IMR-90 (cell line): ENCODE results near the gene CYTH4. TPM values are rescaled to one million over a fixed set of nuclear protein-coding genes. Genes with fewer than 3 reads are reported as not detected.

Experiments
- BHLHE40 ChIP-seq: fragments of 150-350 bp; IDR thresholded peaks from 2 replicates; pipeline ENCODE4 v1.6.1; 2016; ENCODE audit warnings: mild to moderate bottlenecking, low read depth, low read length
- polyA plus RNA-seq, 3 experiments: library from polyadenylated mRNA; depleted of rRNA; stranded (reverse); fragments of >200 nt; gene quantifications; 2 replicates each; pipeline ENCODE4 v1.2.3, GENCODE V29; 2012; ENCODE audit warnings: low replicate concordance in 1 of 3
- total RNA-seq: library from RNA; depleted of rRNA; stranded (reverse); fragments of >200 nt; gene quantifications from 2 replicates; pipeline ENCODE4 v1.2.3, GENCODE V29; 2012; rRNA removed

The CYTH4 gene
- total and polyA plus RNA-seq, 2 of the 4 experiments (the other 2 are of a cell fraction), result 0.36 to 0.55 TPM

- no peak for TF ChIP-seq BHLHE40
Measured at GRCh38 chr22:37363261-37363992, 81.1 kb downstream of the CYTH4 start (continued).

Other genes with a start within 250 kb of the CYTH4 start
- 28.3 and 29.2 TPM in 2 replicates for gene KCTD17, start 230.8 kb upstream of the CYTH4 start, total RNA-seq
- gene KCTD17, start 230.8 kb upstream of the CYTH4 start, polyA plus RNA-seq (2012; rRNA removed), result 37.3 and 37.8 TPM in 2 replicates
- gene TMPRSS6, start 172.8 kb upstream of the CYTH4 start, total RNA-seq, result not detected in 2 replicates
- gene TMPRSS6, start 172.8 kb upstream of the CYTH4 start, polyA plus RNA-seq (2012; rRNA removed), result not detected in 2 replicates
- not detected in 2 replicates for gene IL2RB, start 132.6 kb upstream of the CYTH4 start, total RNA-seq
- gene IL2RB, start 132.6 kb upstream of the CYTH4 start, polyA plus RNA-seq (2012; rRNA removed), result 1.0 and 1.2 TPM in 2 replicates
- 1.1 TPM in 2 replicates for gene C1QTNF6, start 94.3 kb upstream of the CYTH4 start, total RNA-seq
- gene C1QTNF6, start 94.3 kb upstream of the CYTH4 start, polyA plus RNA-seq (2012; rRNA removed), result 10.0 and 10.9 TPM in 2 replicates
- under 0.01 TPM in 2 replicates for gene SSTR3, start 70.0 kb upstream of the CYTH4 start, total RNA-seq
- gene SSTR3, start 70.0 kb upstream of the CYTH4 start, polyA plus RNA-seq (2012; rRNA removed), result 0.07 TPM in 2 replicates
- 10.0 and 11.1 TPM in 2 replicates for gene RAC2, start 38.2 kb upstream of the CYTH4 start, total RNA-seq
- 72.3 and 77.1 TPM in 2 replicates for gene RAC2, start 38.2 kb upstream of the CYTH4 start, polyA plus RNA-seq (2012; rRNA removed)
- gene ELFN2, start 145.0 kb downstream of the CYTH4 start, total RNA-seq, result 0.72 and 0.83 TPM in 2 replicates
- 5.0 and 6.3 TPM in 2 replicates for gene ELFN2, start 145.0 kb downstream of the CYTH4 start, polyA plus RNA-seq (2012; rRNA removed)
- not detected in 2 replicates for gene MFNG, start 203.9 kb downstream of the CYTH4 start, total RNA-seq
- 0.15 and 0.24 TPM in 2 replicates for gene MFNG, start 203.9 kb downstream of the CYTH4 start, polyA plus RNA-seq (2012; rRNA removed)
- gene CARD10, start 236.9 kb downstream of the CYTH4 start, total RNA-seq, result 6.1 TPM in 2 replicates
- 18.4 and 19.8 TPM in 2 replicates for gene CARD10, start 236.9 kb downstream of the CYTH4 start, polyA plus RNA-seq (2012; rRNA removed)